ENCODE measurements around the gene SYNE1. TPM values are rescaled to one million over a fixed set of nuclear protein-coding genes. Genes with fewer than 3 reads are reported as not detected.

Gene SYNE1
- total RNA-seq, 1 experiment from 2014 or later, result 6.5 TPM

- ChIA-PET CTCF (interaction anchor here (1.0 to 1.4 kb wide), 2 partner anchors 12 to 31 kb away, joined by 3 to 4 read pairs; no protein-coding TSS in a partner anchor), POLR2A (no interaction called here)
- DNase-seq (ENCODE audit: low spot score) (no peak), ATAC-seq (peak; percentile 53)
- Mint-ChIP-seq H3K4me3 (no peak overlapping the region), H3K4me1 (peaks cover 11% of the 10 kb centered on the region), H3K27me3 (ENCODE audit: low read depth) (no peaks in the 10 kb centered on the region), H3K36me3 (no peaks in the 10 kb centered on the region), H3K9me3 (peaks cover 3% of the 10 kb centered on the region; the same call in 1 of the 2 replicates), H3K27ac (no peak overlapping the region)
- TF ChIP-seq TEAD4 (CRISPR knock-in tag; IDR thresholded peaks at IDR 0.05) (no peak), FOXP1 (CRISPR knock-in tag; IDR thresholded peaks at IDR 0.05; ENCODE audit: borderline replicate concordance) (no peak), ATF1 (CRISPR knock-in tag; IDR thresholded peaks at IDR 0.05) (no peak), PRRX2 (CRISPR knock-in tag; IDR thresholded peaks at IDR 0.05) (no peak), NR2C2 (CRISPR knock-in tag; IDR thresholded peaks at IDR 0.05) (no peak), ZNF263 (CRISPR knock-in tag; IDR thresholded peaks at IDR 0.05; ENCODE audit: low read depth) (no peak), FOXK1 (CRISPR knock-in tag; IDR thresholded peaks at IDR 0.05) (no peak), ZNF219 (CRISPR knock-in tag; IDR thresholded peaks at IDR 0.05; ENCODE audit: borderline replicate concordance) (no peak), GRHL2 (CRISPR knock-in tag; IDR thresholded peaks at IDR 0.05; ENCODE audit: insufficient replicate concordance, severe bottlenecking) (no peak), GTF2I (CRISPR knock-in tag; conservative IDR thresholded peaks at IDR 0.05) (no peak), SMAD4 (CRISPR knock-in tag; IDR thresholded peaks at IDR 0.05) (no peak), MYBL2 (CRISPR knock-in tag; IDR thresholded peaks at IDR 0.05) (no peak), IRF1 (CRISPR knock-in tag; IDR thresholded peaks at IDR 0.05) (no peak), ATF6 (CRISPR knock-in tag; IDR thresholded peaks at IDR 0.05) (no peak)
- TF ChIP-seq, protein P1, sequence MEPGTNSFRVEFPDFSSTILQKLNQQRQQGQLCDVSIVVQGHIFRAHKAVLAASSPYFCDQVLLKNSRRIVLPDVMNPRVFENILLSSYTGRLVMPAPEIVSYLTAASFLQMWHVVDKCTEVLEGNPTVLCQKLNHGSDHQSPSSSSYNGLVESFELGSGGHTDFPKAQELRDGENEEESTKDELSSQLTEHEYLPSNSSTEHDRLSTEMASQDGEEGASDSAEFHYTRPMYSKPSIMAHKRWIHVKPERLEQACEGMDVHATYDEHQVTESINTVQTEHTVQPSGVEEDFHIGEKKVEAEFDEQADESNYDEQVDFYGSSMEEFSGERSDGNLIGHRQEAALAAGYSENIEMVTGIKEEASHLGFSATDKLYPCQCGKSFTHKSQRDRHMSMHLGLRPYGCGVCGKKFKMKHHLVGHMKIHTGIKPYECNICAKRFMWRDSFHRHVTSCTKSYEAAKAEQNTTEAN (CRISPR knock-in tag; IDR thresholded peaks at IDR 0.05), result no peak
- TF ChIP-seq, protein P2, sequence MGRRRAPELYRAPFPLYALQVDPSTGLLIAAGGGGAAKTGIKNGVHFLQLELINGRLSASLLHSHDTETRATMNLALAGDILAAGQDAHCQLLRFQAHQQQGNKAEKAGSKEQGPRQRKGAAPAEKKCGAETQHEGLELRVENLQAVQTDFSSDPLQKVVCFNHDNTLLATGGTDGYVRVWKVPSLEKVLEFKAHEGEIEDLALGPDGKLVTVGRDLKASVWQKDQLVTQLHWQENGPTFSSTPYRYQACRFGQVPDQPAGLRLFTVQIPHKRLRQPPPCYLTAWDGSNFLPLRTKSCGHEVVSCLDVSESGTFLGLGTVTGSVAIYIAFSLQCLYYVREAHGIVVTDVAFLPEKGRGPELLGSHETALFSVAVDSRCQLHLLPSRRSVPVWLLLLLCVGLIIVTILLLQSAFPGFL (CRISPR knock-in tag; IDR thresholded peaks at IDR 0.05; ENCODE audit: borderline replicate concordance), result no peak
- TF ChIP-seq, protein P3, sequence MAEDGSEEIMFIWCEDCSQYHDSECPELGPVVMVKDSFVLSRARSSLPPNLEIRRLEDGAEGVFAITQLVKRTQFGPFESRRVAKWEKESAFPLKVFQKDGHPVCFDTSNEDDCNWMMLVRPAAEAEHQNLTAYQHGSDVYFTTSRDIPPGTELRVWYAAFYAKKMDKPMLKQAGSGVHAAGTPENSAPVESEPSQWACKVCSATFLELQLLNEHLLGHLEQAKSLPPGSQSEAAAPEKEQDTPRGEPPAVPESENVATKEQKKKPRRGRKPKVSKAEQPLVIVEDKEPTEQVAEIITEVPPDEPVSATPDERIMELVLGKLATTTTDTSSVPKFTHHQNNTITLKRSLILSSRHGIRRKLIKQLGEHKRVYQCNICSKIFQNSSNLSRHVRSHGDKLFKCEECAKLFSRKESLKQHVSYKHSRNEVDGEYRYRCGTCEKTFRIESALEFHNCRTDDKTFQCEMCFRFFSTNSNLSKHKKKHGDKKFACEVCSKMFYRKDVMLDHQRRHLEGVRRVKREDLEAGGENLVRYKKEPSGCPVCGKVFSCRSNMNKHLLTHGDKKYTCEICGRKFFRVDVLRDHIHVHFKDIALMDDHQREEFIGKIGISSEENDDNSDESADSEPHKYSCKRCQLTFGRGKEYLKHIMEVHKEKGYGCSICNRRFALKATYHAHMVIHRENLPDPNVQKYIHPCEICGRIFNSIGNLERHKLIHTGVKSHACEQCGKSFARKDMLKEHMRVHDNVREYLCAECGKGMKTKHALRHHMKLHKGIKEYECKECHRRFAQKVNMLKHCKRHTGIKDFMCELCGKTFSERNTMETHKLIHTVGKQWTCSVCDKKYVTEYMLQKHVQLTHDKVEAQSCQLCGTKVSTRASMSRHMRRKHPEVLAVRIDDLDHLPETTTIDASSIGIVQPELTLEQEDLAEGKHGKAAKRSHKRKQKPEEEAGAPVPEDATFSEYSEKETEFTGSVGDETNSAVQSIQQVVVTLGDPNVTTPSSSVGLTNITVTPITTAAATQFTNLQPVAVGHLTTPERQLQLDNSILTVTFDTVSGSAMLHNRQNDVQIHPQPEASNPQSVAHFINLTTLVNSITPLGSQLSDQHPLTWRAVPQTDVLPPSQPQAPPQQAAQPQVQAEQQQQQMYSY (CRISPR knock-in tag; IDR thresholded peaks at IDR 0.05), result no peak
- TF ChIP-seq, protein P4, sequence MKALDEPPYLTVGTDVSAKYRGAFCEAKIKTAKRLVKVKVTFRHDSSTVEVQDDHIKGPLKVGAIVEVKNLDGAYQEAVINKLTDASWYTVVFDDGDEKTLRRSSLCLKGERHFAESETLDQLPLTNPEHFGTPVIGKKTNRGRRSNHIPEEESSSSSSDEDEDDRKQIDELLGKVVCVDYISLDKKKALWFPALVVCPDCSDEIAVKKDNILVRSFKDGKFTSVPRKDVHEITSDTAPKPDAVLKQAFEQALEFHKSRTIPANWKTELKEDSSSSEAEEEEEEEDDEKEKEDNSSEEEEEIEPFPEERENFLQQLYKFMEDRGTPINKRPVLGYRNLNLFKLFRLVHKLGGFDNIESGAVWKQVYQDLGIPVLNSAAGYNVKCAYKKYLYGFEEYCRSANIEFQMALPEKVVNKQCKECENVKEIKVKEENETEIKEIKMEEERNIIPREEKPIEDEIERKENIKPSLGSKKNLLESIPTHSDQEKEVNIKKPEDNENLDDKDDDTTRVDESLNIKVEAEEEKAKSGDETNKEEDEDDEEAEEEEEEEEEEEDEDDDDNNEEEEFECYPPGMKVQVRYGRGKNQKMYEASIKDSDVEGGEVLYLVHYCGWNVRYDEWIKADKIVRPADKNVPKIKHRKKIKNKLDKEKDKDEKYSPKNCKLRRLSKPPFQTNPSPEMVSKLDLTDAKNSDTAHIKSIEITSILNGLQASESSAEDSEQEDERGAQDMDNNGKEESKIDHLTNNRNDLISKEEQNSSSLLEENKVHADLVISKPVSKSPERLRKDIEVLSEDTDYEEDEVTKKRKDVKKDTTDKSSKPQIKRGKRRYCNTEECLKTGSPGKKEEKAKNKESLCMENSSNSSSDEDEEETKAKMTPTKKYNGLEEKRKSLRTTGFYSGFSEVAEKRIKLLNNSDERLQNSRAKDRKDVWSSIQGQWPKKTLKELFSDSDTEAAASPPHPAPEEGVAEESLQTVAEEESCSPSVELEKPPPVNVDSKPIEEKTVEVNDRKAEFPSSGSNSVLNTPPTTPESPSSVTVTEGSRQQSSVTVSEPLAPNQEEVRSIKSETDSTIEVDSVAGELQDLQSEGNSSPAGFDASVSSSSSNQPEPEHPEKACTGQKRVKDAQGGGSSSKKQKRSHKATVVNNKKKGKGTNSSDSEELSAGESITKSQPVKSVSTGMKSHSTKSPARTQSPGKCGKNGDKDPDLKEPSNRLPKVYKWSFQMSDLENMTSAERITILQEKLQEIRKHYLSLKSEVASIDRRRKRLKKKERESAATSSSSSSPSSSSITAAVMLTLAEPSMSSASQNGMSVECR (CRISPR knock-in tag; IDR thresholded peaks at IDR 0.05; ENCODE audit: borderline replicate concordance), result no peak
- TF ChIP-seq, protein P5, sequence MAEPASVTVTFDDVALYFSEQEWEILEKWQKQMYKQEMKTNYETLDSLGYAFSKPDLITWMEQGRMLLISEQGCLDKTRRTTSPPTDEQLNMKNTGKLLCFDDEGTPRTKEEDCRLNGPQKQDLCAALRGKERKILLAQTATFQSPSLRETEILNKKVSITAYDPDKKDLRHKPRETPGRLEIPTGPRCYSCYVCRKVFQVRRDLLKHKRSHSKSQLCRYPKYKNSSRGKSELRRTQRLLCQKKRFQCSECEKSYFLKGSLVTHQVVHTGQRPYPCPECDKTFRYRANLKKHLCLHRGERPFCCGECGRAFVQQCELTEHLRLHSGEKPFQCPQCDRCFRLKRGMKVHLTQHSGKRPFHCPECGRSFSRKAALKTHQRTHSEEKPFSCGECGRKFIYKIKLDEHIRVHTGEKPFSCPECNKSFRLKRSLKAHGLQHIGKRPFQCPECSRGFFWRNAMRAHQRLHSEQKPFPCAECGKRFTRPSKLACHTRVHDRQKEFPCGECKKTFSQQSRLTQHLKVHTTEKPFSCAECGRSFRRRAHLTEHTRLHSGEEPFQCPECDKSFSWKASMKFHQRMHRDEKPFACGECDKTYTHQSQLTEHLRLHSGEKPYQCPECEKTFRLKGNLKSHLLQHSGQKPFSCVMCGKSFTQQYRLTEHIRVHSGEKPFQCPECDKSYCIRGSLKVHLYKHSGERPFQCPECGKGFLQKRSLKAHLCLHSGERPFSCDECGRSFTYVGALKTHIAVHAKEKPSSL (CRISPR knock-in tag; conservative IDR thresholded peaks at IDR 0.05), result no peak
- TF ChIP-seq, protein P6, sequence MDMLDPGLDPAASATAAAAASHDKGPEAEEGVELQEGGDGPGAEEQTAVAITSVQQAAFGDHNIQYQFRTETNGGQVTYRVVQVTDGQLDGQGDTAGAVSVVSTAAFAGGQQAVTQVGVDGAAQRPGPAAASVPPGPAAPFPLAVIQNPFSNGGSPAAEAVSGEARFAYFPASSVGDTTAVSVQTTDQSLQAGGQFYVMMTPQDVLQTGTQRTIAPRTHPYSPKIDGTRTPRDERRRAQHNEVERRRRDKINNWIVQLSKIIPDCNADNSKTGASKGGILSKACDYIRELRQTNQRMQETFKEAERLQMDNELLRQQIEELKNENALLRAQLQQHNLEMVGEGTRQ (CRISPR knock-in tag; IDR thresholded peaks at IDR 0.05), result no peak
Observed at GRCh38 chr6:152368751-152369624, 268.2 kb downstream of the SYNE1 start.

Measured in WTC11 (cell line).